Measurements from ENCODE around the gene CFAP46.

CFAP46 gene

GRCh38 chr10:132817701-132818211 lies 124.6 kb downstream of the CFAP46 start:
- DNase-seq = no peak

- no peak for DNase-seq
Measured at GRCh38 chr10:132816718-132817117, 125.7 kb downstream of the CFAP46 start.

- no peak for DNase-seq
Measured at GRCh38 chr10:132815168-132815857, 127.1 kb downstream of the CFAP46 start.

GRCh38 chr10:132814469-132814856 lies 127.9 kb downstream of the CFAP46 start:
- no peak for DNase-seq

GRCh38 chr10:132813560-132814468 lies 128.6 kb downstream of the CFAP46 start:
- no peak for DNase-seq

GRCh38 chr10:132813001-132813401 lies 129.4 kb downstream of the CFAP46 start:
- no peak for DNase-seq

GRCh38 chr10:132812520-132812919 lies 129.8 kb downstream of the CFAP46 start:
- no peak for DNase-seq

GRCh38 chr10:132811891-132812481 lies 130.4 kb downstream of the CFAP46 start:
- DNase-seq = no peak

- DNase-seq = no peak
Measured at GRCh38 chr10:132810807-132811700, 131.3 kb downstream of the CFAP46 start.

- DNase-seq = no peak
Measured at GRCh38 chr10:132810141-132810806, 132.1 kb downstream of the CFAP46 start.

GRCh38 chr10:132809232-132810140 lies 132.9 kb downstream of the CFAP46 start:
- DNase-seq = no peak

- no peak for DNase-seq
Measured at GRCh38 chr10:132808383-132809231, 133.8 kb downstream of the CFAP46 start.

GRCh38 chr10:132807621-132808049 lies 134.7 kb downstream of the CFAP46 start:
- DNase-seq = no peak

GRCh38 chr10:132806561-132807003 lies 135.8 kb downstream of the CFAP46 start:
- no peak for DNase-seq

- DNase-seq = no peak
Measured at GRCh38 chr10:132806110-132806509, 136.3 kb downstream of the CFAP46 start.

- DNase-seq = no peak
Measured at GRCh38 chr10:132805599-132805998, 136.8 kb downstream of the CFAP46 start.

GRCh38 chr10:132804785-132805426 lies 137.5 kb downstream of the CFAP46 start:
- DNase-seq = no peak

- DNase-seq = no peak
Measured at GRCh38 chr10:132804287-132804686, 138.1 kb downstream of the CFAP46 start.
